Mesenchymal stem cell (in vitro differentiated cells and primary cell): ENCODE data around the gene DENND2A.

Experiments
- DNase-seq: peaks from one replicate; pipeline ENCODE4 v3.0.0-alpha.2; 2013
- H2AFZ ChIP-seq: one replicate; pipeline ENCODE4 v1.6.1; 2013; ENCODE audit warnings: low read depth, mild to moderate bottlenecking, control low read depth, inconsistent platforms, low read length, moderate library complexity
- H2AK5ac ChIP-seq: 2 replicates; pipeline ENCODE4 v1.6.1; 2013; ENCODE audit warnings: low read length, moderate library complexity, mild to moderate bottlenecking, inconsistent platforms; ENCODE audit not compliant: severe bottlenecking
- H2BK120ac ChIP-seq: one replicate; pipeline ENCODE4 v1.6.1; 2013; ENCODE audit warnings: low read depth, mild to moderate bottlenecking, inconsistent platforms, low read length, moderate library complexity
- H2BK12ac ChIP-seq, 2 experiments: one replicate each; pipeline ENCODE4 v1.6.1; 2013; ENCODE audit warnings: inconsistent platforms in 2 of 2, low read length in 2 of 2, mild to moderate bottlenecking in 2 of 2, moderate library complexity in 2 of 2, control low read depth in 1 of 2
- H2BK15ac ChIP-seq: one replicate; pipeline ENCODE4 v1.6.1; 2013; ENCODE audit warnings: mild to moderate bottlenecking, low read depth, inconsistent platforms; ENCODE audit not compliant: poor library complexity, severe bottlenecking
- H2BK5ac ChIP-seq: 2 replicates; pipeline ENCODE4 v1.6.1; 2013; ENCODE audit warnings: low read depth, mild to moderate bottlenecking, low read length, control low read depth, inconsistent platforms; ENCODE audit not compliant: poor library complexity, severe bottlenecking
- H3K14ac ChIP-seq, 2 experiments: one replicate each; pipeline ENCODE4 v1.6.1; 2013; ENCODE audit warnings: inconsistent platforms in 2 of 2, low read length in 2 of 2, control low read depth in 1 of 2, mild to moderate bottlenecking in 1 of 2, moderate library complexity in 1 of 2
- H3K18ac ChIP-seq, 2 experiments: one replicate each; pipeline ENCODE4 v1.6.1; 2013; ENCODE audit warnings: inconsistent platforms in 2 of 2, low read length in 2 of 2, control low read depth in 1 of 2, low read depth in 1 of 2, mild to moderate bottlenecking in 1 of 2
- H3K23ac ChIP-seq, 2 experiments: one replicate each; pipeline ENCODE4 v1.6.1; 2013; ENCODE audit warnings: inconsistent platforms in 2 of 2, low read length in 2 of 2, mild to moderate bottlenecking in 2 of 2, moderate library complexity in 2 of 2, control low read depth in 1 of 2
- H3K27ac ChIP-seq: 2 replicates; pipeline ENCODE4 v1.5.1; 2013; ENCODE audit warnings: mild to moderate bottlenecking, moderate library complexity, low read length, control low read depth, inconsistent platforms; ENCODE audit not compliant: poor library complexity, severe bottlenecking
- H3K27me3 ChIP-seq, 2 experiments: 2 replicates each; pipeline versions ENCODE4 v1.6.1 to v1.7.0; 2013; ENCODE audit warnings: low read length in 2 of 2, mild to moderate bottlenecking in 2 of 2, moderate library complexity in 2 of 2, control low read depth in 1 of 2, inconsistent platforms in 1 of 2; ENCODE audit not compliant: control insufficient read depth in 1 of 2, insufficient read depth in 1 of 2
- H3K36me3 ChIP-seq, 2 experiments: 2 replicates each; pipeline versions ENCODE4 v1.6.1 to v1.7.0; 2013; ENCODE audit warnings: low read length in 2 of 2, control low read depth in 1 of 2, inconsistent platforms in 1 of 2, low read depth in 1 of 2, mild to moderate bottlenecking in 1 of 2; ENCODE audit not compliant: insufficient read depth in 2 of 2, control insufficient read depth in 1 of 2
- H3K4ac ChIP-seq, 2 experiments: one replicate each; pipeline ENCODE4 v1.6.1; 2013; ENCODE audit warnings: inconsistent platforms in 2 of 2, low read length in 2 of 2, mild to moderate bottlenecking in 2 of 2, moderate library complexity in 2 of 2, control low read depth in 1 of 2, low read depth in 1 of 2
- H3K4me1 ChIP-seq: 2 replicates; pipeline ENCODE4 v1.6.1; 2013; ENCODE audit warnings: low read depth, low read length, control low read depth; ENCODE audit not compliant: control insufficient read depth, insufficient read depth
- H3K4me2 ChIP-seq: 2 replicates; pipeline ENCODE4 v1.6.1; 2013; ENCODE audit warnings: low read length, mild to moderate bottlenecking, inconsistent platforms; ENCODE audit not compliant: poor library complexity, severe bottlenecking
- H3K4me3 ChIP-seq, 2 experiments: 2 replicates each; pipeline versions ENCODE4 v1.5.1 to v1.7.0; 2013; ENCODE audit warnings: low read length in 2 of 2, mild to moderate bottlenecking in 2 of 2, control low read depth in 1 of 2, low read depth in 1 of 2; ENCODE audit not compliant: insufficient read depth in 1 of 2
- H3K79me1 ChIP-seq: replicated peaks from 2 replicates; pipeline ENCODE4 v1.6.1; 2013; ENCODE audit warnings: mild to moderate bottlenecking, control low read depth, low read length, inconsistent platforms; ENCODE audit not compliant: poor library complexity, severe bottlenecking
- H3K9ac ChIP-seq: 2 replicates; pipeline ENCODE4 v1.7.0; 2013; ENCODE audit warnings: mild to moderate bottlenecking, low read length, moderate library complexity
- H3K9me3 ChIP-seq: 2 replicates; pipeline ENCODE4 v1.7.0; 2013; ENCODE audit warnings: mild to moderate bottlenecking, low read length; ENCODE audit not compliant: control insufficient read depth
- H4K8ac ChIP-seq: one replicate; pipeline ENCODE4 v1.6.1; 2013; ENCODE audit warnings: inconsistent platforms, mild to moderate bottlenecking, low read length, moderate library complexity
- H4K91ac ChIP-seq: one replicate; pipeline ENCODE4 v1.6.1; 2013; ENCODE audit warnings: mild to moderate bottlenecking, low read length, inconsistent platforms
- WGBS: methylation state at CpG from one replicate; pipeline ENCODE4 v1.1.7; 2013; ENCODE audit warnings: mixed read lengths; 5-methylcytosine and 5-hydroxymethylcytosine counted together

The DENND2A gene

GRCh38 chr7:140593672-140593982 is 47.0 kb downstream of the DENND2A start:
- H2AFZ ChIP-seq, result no peak overlapping the region
- no peak overlapping the region for H4K8ac ChIP-seq
- H3K4me1 ChIP-seq, result peaks cover 26% of the 10 kb centered on the region
- H3K36me3 ChIP-seq, result peaks cover 0 to 6% of the 10 kb centered on the region in 2 experiments
- peak overlapping the region; percentile 46 for H2AK5ac ChIP-seq
- H2BK120ac ChIP-seq, result no peak overlapping the region
- H3K9ac ChIP-seq, result no peak overlapping the region
- no peak overlapping the region for H3K14ac ChIP-seq
- H3K27me3 ChIP-seq, result no peaks in the 10 kb centered on the region
- H3K27ac ChIP-seq, result peak overlapping the region; percentile 95
- WGBS, result over 99% methylated on average over 4 of the region's 4 CpGs
- no peak overlapping the region for H3K4me3 ChIP-seq
- no peak overlapping the region for H3K18ac ChIP-seq
- H4K91ac ChIP-seq, result no peak overlapping the region
- no peak overlapping the region for H3K23ac ChIP-seq
- DNase-seq, result no peak
- peaks cover 7% of the 10 kb centered on the region for H3K79me1 ChIP-seq
- no peak overlapping the region for H3K4ac ChIP-seq
- H2BK12ac ChIP-seq, result no peak overlapping the region
- no peak overlapping the region for H2BK5ac ChIP-seq
- no peaks in the 10 kb centered on the region for H3K9me3 ChIP-seq
- H3K4me2 ChIP-seq, result no peak overlapping the region
- H2BK15ac ChIP-seq, result no peak overlapping the region

- Histone ChIP-seq H2BK12ac (no peak overlapping the region), H3K4me1 (peaks cover 26% of the 10 kb centered on the region), H3K79me1 (peaks cover 7% of the 10 kb centered on the region), H2AK5ac (peak overlapping the region; percentile 81), H3K14ac (no peak overlapping the region), H3K4me3 (no peak overlapping the region), H4K91ac (no peak overlapping the region), H3K4me2 (peak overlapping the region; percentile 38), H3K23ac (no peak overlapping the region), H2BK120ac (no peak overlapping the region), H3K9me3 (no peaks in the 10 kb centered on the region), H2BK15ac (no peak overlapping the region), H4K8ac (no peak overlapping the region), H2BK5ac (no peak overlapping the region), H2AFZ (no peak overlapping the region), H3K27me3 (no peaks in the 10 kb centered on the region), H3K18ac (no peak overlapping the region), H3K4ac (no peak overlapping the region), H3K9ac (no peak overlapping the region), H3K36me3 (peaks cover 0 to 6% of the 10 kb centered on the region in 2 experiments), H3K27ac (peak overlapping the region; percentile 95)
- DNase-seq, result no peak
- WGBS, result 91% methylated on average over 8 of the region's 9 CpGs
These were observed 47.5 kb downstream of the DENND2A start for GRCh38 chr7:140592964-140593671.

GRCh38 chr7:140591180-140591902 is 49.3 kb downstream of the DENND2A start:
- Histone ChIP-seq H2AFZ (no peak overlapping the region), H2BK15ac (no peak overlapping the region), H3K4me3 (no peak overlapping the region), H3K4me1 (peaks cover 27% of the 10 kb centered on the region), H3K79me1 (peaks cover 12% of the 10 kb centered on the region), H3K36me3 (peaks cover 12 to 18% of the 10 kb centered on the region in 2 experiments), H3K27ac (no peak overlapping the region), H2BK12ac (no peak overlapping the region), H3K4me2 (no peak overlapping the region), H3K18ac (no peak overlapping the region), H3K9me3 (no peaks in the 10 kb centered on the region), H3K23ac (no peak overlapping the region), H3K27me3 (no peaks in the 10 kb centered on the region), H2BK5ac (no peak overlapping the region), H4K8ac (no peak overlapping the region), H3K9ac (no peak overlapping the region), H4K91ac (no peak overlapping the region), H2BK120ac (no peak overlapping the region), H3K14ac (no peak overlapping the region), H2AK5ac (no peak overlapping the region), H3K4ac (no peak overlapping the region)
- WGBS, result 61% methylated on average over 3 of the region's 3 CpGs
- DNase-seq, result no peak

- WGBS, result 93% methylated on average over 8 of the region's 9 CpGs
- H3K4me3 ChIP-seq, result no peak overlapping the region
These were observed 53.4 kb downstream of the DENND2A start for GRCh38 chr7:140587243-140587642.

More at GRCh38 chr7:140587243-140587642, 53.4 kb downstream of the DENND2A start:
- Histone ChIP-seq H3K4me1 (peaks cover 9% of the 10 kb centered on the region), H3K23ac (no peak overlapping the region), H3K4me2 (no peak overlapping the region), H4K91ac (no peak overlapping the region), H3K27ac (no peak overlapping the region), H2BK12ac (no peak overlapping the region), H3K18ac (no peak overlapping the region), H3K9ac (no peak overlapping the region), H4K8ac (no peak overlapping the region), H3K14ac (no peak overlapping the region), H2AFZ (no peak overlapping the region), H3K36me3 (peaks cover 42 to 45% of the 10 kb centered on the region in 2 experiments), H3K9me3 (no peaks in the 10 kb centered on the region), H2BK5ac (no peak overlapping the region), H3K79me1 (peaks cover 23% of the 10 kb centered on the region), H3K4ac (no peak overlapping the region), H2BK120ac (no peak overlapping the region), H2AK5ac (no peak overlapping the region), H3K27me3 (no peaks in the 10 kb centered on the region), H2BK15ac (no peak overlapping the region)
- DNase-seq, result no peak
